Measurements from ENCODE around the gene TCOF1. TPM values are rescaled to one million over a fixed set of nuclear protein-coding genes. Genes with fewer than 3 reads are reported as not detected.

Gene TCOF1
- total and polyA plus RNA-seq, 2 experiments from 2014 or later = 86.8 to 165 TPM

GRCh38 chr5:150397782-150398721 lies 40.6 kb downstream of the TCOF1 start (continued):
- TF ChIP-seq REST (IDR thresholded peaks at IDR 0.05; ENCODE audit: unreplicated experiment) (no peak), JUNB (IDR thresholded peaks at IDR 0.05; ENCODE audit: unreplicated experiment) (no peak), ETS1 (IDR thresholded peaks at IDR 0.05) (no peak), NANOG (IDR thresholded peaks at IDR 0.05; ENCODE audit: borderline replicate concordance) (no peak)

- 0 out of 2 replicates have a peak, but pooled peaks cover 7% of the 10 kb centered on the region for H3F3A ChIP-seq (replicated peaks; ENCODE audit: low read depth)
- H3K36me3 Mint-ChIP-seq (ENCODE audit: low read depth) = peaks cover 76% of the 10 kb centered on the region
- H3K4me3 ChIP-seq = no peak overlapping the region
- DNase-seq (ENCODE audit: low spot score) (peak; percentile 67), ATAC-seq (peak; percentile 77)
- no peaks in the 10 kb centered on the region for H3K9me2 ChIP-seq (ENCODE audit: insufficient read depth)
- H3K27ac Mint-ChIP-seq = no peak overlapping the region; the same call in 1 of the 2 replicates
- no peak overlapping the region for H2AFZ ChIP-seq
- H4K20me1 ChIP-seq (replicated peaks; ENCODE audit: insufficient read depth) = peaks cover 7% of the 10 kb centered on the region; the same call in 1 of the 2 replicates
- H3K9me3 Mint-ChIP-seq = no peaks in the 10 kb centered on the region; the same call in 2 of the 3 replicates
- H3K4me2 ChIP-seq = no peak overlapping the region
- no peaks in the 10 kb centered on the region for H3K4me1 ChIP-seq (ENCODE audit: insufficient read depth)
- H3K36me3 ChIP-seq (ENCODE audit: insufficient read depth) = peaks cover 12% of the 10 kb centered on the region; the same call in 1 of the 2 replicates
- no peaks in the 10 kb centered on the region; the same call in 2 of the 3 replicates for H3K4me1 Mint-ChIP-seq
- no peaks in the 10 kb centered on the region for H3K79me2 ChIP-seq (replicated peaks; ENCODE audit: insufficient read depth)
- H3K27me3 Mint-ChIP-seq (ENCODE audit: insufficient read depth, low read depth, poor library complexity) = peaks cover 13% of the 10 kb centered on the region
- TF ChIP-seq EZH2phosphoT487 (IDR thresholded peaks at IDR 0.05; ENCODE audit: unreplicated experiment) (no peak), CTCF (conservative IDR thresholded peaks at IDR 0.05; ENCODE audit: low read depth in 2 of 2) (peak in 1 of 2 experiments; percentile 44; a peak in 3 of 4 replicates)
- no peak overlapping the region for H3K27ac ChIP-seq (ENCODE audit: low read depth)
- no peak overlapping the region for H3K4me3 Mint-ChIP-seq
- no peaks in the 10 kb centered on the region for H3K27me3 ChIP-seq (ENCODE audit: insufficient read depth)
Observed at GRCh38 chr5:150398722-150399523, 41.4 kb downstream of the TCOF1 start.

All from GM23338 (cell line).